HG03196 (cell line): Measurements from ENCODE around the gene MRPL21.

ENCODE experiments used
- ATAC-seq: cut with Tn5 transposase; IDR thresholded peaks from one replicate; pipeline ENCODE4 v1.9.1; 2021; ENCODE audit not compliant: unreplicated experiment

MRPL21 gene

DNA sequence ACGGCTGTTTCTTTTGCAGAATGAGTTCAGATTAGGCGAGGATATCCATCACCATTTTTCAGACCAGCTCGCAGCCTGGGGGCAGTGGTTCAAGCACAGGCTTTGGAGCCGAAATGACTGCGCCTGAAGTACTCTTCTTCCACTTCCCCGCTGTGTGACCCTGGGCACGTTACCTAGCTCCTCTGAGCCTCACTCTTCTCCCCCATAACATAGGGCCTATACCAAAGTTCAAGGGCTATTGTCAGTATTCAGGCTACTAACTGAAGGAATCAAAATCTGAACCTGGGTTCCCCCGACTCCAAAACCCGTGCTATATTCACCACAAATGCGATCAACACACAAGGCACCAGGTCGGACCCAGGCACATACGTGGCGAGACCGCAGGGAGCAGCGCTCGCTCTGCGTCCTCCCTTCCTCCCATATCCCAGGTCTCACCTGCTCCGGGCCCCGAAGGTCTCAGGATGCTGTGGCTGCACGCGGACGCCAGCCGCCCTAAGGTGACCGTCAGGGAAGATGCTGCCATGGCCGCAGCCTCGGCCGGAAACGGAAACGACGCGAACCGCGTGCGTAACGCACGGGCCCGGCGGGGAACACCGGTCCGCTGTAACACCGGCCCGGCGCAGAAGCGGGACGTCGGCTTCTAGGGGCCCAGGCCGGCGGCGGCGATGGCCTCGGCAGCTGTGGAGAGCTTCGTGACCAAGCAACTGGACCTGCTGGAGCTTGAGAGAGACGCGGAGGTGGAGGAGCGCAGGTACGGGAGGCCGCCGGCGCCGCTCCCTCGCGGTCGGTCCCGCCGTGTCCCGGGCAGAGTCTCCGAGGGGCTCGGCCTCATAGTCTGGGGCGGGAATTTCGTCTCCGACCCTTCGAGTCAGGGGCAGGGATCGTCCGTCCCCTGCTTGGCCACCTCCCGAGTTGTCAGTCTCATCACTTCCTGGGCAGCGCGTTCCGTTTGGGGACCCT is at the start of gene MRPL21, which contains the start of gene IGHMBP2:
MRPL21 (minus strand) TSS at position 545 of the 960 bp plus-strand sequence; CDS start at position 523, 22 bp downstream.
IGHMBP2 (plus strand) TSS at position 604 of the 960 bp plus-strand sequence; CDS start at position 666, 62 bp downstream.
- ATAC-seq: no peak

DNA sequence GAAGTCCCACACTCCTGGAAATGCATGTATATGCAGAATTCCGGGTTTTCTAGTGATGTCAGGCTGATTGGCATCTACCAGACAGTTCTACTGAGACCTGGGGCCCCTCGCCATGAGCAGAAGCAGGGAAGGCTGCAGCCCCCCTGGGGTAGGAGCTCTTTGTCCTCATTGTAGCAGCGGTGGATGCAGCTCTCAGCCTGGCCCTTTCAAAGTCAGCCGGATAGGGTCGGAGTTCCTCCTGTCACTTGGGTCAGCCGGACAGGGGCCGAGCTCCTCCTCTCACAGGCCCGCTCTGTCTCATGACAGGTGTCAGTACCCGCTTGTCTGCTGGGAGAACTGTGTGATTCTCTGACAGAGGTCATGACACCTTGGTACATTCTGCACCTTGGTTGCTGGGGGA is 47.1 kb upstream of the MRPL21 start:
- ATAC-seq: no peak

DNA sequence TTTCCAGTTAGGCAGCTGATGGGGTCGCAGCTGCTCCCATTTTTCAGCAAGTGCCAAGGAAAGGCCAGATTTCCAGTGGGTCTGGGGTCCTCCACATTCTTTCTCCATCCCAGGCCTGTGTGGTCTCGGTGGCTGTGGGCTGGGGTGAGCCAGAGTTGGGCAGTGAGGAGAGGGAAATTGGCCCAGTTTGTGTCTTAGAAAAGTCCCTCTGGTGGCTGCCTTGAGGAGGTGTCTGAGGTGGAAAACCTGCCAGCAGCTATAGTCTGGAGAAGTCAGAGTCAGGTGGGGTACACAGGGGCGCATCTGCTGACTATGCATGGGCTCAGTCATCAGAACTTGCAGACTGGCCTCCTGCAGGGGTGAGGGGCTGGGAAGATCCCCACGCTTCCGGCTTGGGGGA is 46.6 kb upstream of the MRPL21 start:
- ATAC-seq: no peak

DNA sequence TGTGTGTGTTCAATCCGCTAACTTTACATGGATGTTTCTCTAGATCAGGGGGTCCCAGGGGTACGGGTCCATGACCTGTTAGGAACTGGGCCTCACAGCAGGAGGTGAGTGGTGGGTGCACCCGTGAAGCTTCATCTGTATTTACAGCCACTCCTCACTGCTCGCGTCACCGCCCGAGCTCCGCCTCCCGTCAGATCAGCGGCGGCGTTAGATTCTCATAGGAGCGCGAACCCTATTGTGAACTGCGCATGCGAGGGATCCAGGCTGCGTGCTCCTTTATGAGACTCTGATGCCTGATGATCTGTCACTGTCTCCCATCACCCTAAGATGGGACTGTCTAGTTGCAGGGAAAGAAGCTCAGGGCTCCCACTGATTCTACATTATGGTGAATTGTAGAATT is 45.3 kb upstream of the MRPL21 start:
- ATAC-seq: no peak

DNA sequence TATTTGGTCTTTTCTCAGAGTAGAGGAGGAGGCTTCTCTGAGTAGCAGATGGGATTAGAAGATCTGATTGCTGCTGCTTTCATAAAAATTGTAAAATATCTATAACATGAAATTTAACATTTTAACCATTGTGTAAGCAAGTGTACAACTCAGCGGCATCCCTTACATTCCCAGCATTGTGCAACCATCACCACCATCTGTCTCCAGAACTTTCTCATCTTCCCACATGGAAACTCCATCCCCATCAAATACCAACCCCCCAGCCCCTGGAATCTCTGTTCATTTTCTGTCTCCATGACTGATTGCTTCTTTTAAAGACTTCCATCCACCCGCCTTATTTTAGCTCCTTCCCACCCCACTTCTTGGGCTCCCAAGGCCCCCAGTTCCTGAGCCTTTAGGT is 44.9 kb upstream of the MRPL21 start:
- no peak for ATAC-seq

DNA sequence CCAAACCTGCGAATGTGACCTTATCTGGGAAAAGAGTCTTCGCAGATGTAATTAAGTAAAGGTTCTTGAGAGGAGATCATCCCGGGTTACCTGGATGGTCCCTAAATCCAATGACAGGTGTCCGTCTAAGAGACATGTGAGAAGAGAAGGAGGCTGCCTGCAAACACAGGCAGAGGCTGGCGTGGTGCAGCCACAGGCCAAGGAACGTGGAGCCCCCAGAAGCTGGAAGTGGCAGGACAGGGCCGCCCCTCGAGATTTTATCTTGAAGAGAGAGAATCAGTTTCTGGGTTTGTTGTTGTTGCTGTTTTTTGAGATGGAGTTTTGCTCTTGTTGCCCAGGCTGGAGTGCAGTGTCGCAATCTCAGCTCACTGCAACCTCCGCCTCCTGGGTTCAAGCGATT is 43.5 kb upstream of the MRPL21 start:
- ATAC-seq: no peak

DNA sequence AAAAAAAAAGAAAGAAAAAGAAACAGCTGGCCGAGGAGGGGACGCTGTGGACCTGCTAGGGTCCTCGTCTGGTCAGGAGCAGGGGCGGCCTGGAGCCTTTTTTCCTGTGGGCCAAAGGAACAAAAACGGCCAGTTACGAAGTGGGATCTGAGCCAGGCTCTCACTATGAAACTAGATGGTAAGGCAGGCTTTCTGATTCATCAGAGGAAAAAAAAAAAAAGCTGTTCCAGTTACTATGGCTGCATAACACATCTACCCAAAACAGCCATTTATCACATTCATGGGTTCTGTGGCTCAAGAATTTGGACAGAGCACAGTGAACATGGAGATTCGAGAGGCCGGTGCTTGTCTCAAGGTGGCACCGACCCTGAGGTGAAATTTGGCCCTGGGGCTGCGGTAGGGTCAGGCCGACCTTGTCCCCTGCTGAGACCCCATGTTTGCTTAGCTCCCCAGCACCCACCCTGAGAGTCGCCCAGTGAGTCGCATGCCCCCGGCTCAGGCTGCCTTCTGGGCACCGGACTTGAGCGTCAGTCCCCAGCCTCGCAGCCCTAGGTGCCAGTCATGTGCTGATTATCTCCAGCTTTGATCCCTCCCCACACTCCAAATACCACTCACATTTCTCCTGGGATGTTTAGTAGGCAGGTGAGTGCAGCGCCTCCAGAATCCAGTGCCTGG is 42.9 kb upstream of the MRPL21 start:
- no peak for ATAC-seq

DNA sequence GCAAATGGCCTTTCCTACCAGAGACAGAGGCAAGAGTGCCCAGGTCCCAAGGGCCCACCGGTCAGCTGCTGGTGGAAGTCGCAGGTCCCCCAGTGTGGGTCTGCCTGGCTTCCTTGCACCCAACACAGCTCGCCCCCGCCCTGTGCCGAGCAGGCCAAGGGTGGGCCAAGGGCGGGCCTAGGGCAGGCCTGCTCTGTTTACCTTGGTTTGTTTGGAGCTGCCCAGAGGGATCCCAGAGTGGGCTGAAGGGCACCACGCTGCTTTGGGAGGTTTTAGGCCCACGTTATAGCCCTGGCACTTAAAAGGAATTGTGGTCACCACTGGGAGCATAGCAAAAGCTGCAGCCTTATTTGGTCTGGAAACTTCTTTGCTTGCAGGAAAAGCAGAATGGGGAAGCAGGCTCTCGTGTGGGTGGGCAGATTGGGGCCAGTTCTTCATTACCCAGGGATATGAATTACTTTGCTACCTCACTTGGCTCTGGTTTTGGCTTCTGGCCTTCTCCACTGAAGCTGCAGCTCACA is 39.2 kb upstream of the MRPL21 start:
- no peak for ATAC-seq

DNA sequence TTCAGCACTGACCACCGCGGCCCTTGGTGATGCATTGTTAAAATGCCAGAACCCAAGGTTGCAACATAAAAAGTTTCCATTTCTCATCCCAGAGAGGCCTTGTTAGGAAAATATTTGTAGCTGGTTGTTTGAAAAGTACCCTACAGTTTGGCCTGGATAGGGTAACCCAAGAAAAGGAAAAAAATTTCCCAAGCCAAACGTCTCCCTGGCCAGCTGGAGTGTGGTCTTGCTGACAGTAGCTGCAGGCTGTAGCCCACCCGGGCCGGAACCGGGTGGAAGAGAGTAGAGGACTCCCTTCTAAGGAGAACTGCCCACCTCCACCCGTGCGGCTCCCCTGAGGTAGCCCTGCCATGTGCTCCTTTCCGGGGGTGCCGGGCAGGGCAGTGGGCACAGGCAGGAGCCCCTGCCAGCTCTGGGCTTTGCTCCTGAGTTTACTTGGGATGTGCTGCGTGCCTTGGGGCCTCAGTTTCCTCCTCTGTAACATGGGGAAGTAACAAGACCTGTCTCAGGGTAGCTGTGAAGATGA is 38.5 kb upstream of the MRPL21 start:
- ATAC-seq: no peak

DNA sequence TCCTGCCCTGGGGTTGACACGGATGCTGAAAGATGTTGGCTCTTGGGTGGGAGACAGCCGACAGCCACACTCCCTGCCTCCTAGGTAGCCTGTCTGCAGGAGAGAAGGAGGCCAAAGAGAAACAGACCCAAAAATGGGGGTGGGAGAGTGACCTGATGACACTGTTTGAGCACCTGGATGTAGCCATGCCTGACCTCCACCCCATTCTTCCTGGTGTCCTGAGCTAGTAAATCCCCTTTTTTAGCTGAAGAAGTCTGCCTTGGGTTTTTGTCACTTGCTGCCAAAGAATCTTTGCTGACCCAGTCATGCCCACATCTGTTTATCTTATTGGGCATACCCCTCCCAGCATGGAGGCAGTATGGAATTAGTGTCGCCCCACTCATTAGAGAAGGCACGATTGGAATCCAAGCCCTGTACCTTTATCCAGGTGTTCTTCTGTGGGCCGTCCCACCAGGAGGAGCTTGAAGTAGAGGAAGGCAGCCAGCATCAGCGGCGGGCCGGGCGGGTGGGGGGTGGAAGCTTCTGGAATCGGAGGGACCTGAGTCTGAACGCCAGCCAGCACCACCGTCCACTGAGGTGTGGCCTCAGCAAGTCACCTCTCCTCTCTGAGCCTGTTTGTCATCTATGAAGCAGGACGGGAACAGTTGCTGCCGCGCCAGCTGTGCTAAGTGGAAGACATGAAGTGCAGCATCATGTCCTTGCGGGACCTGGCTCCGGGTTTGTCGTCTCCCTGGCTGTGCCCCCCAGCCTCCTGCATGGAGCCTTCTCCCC is 37.9 kb upstream of the MRPL21 start:
- ATAC-seq: no peak

DNA sequence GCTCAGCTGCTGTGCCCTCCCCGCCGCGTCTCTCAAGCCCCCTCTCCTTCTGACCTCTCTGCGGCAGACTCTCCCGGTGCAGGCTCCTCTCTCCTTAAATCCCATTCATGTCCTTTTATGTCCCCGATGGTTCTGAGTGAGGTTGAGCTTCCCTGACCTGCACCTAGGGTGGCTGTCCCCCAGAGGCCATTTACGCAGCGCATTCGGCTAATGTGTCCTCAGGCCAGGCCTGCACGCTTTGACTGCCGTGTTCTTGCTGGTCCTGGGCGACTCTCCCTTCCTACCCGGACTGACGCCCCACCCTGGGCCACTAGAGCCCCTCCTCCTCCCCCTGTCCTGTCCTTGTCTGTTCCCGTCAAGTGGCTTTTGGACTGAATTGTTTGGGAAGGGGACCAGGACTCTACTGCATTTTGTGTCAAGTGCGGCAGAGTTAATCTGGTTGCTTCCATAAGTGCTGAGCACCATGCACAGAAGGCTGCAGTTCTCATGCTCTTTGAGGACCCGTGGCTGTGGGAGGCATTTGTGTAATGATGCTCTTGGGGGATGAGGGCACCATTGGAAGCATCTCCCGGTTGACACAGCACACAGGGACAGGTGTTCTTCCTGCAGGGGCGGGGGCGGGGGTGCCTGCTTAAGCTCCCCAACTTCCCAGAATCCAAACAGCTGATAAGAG is 37.2 kb upstream of the MRPL21 start:
- ATAC-seq: no peak

DNA sequence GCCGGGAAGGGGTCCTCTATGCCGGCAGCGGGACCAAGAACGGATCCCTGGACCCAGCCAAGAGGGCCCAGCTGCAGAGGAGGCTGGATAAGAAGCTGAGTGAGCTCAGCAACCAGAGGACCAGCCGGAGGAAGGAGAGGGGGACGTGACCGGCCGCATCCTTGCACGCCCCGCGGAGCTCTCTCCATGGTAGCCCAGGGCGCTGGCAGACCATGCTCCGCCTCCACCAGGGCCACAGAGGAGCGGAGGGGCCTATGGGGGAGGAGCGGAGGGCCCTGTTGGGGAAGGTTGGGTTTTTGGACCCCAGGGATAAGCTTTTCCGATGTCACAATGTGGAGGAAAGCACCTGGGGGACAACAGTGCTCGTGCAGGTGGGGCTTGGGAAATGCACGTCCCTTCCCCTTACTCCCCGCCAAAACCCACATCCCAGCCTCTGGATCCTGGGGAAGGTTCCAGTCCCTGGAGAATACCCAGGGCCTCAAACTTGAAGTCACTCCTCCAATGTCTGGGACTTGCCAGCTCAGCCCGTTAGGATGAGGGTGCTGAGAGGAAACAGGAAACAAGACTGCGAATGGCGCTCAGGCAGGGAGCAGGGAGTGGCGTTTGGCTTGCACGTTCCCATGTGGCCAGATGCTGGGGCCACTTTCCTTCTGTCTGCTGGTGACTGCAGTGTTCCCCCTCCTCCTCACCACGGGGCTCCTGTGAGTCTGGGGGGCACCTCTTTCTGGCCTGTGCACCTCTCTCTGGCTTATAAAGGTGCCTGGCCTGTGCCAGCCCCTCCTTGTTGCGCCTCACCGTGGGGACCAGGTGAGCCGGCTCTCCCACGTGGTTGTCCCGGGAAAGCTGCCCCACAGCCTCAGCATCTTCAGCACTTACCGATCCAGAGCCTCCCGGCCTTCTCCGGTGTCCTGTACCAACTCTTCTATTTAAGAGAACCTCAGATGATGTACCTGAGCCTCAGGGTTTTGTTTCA is 36.2 kb upstream of the MRPL21 start:
- ATAC-seq: no peak

DNA sequence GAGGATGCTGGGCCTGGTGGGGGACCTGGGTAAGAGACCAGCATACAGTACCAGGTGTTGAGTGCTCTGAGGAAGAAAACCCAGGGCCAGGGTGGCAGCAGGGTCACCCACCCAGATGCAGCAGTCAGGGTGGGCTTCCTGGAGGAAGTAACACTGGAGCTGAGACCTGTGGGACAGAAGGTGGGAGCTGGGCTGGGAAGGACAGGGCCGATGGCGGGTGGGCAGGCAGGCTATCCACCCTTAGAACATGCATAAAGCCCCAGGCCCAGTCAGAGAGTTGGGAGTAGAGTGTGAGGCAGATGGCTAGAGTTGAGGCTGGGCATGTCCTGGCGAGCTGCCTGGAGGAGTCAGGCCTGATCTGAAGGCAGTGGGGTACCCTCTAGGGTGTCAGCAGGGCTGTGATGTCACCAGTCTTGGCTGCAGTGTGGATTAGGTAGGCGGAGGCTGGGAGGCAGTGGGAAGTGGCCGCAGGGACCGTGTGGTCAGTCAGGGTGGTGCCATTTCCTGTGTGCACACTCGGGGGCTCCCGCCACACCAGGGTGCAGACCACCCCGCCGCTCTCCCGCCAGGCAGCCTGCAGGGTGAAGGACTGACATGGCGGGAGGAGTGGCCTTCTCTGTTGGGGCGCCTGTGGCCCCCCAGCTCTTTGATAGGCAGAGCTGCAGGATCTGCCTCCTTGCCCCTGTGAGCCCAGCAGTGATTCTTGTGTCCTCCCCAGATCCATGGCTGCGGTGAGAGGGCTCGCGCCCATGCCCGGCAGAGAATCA is 35.4 kb upstream of the MRPL21 start:
- ATAC-seq: no peak

DNA sequence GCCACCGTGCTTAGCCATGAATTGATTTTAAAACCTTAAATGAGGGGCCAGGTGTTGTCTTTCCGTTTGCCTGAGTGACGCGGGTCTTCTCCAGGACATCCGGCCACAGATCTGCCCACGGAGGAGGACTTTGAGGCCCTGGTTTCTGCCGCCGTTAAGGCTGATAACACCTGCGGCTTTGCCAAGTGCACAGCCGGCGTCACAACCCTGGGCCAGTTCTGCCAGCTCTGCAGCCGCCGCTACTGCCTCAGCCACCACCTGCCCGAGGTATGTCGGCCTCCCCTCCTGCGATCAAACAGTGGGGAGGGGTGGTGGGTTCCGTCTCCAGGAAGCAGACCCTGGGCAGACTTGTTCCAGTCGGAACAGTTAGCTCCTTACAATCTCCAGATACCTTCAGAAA is 34.5 kb upstream of the MRPL21 start:
- no peak for ATAC-seq

DNA sequence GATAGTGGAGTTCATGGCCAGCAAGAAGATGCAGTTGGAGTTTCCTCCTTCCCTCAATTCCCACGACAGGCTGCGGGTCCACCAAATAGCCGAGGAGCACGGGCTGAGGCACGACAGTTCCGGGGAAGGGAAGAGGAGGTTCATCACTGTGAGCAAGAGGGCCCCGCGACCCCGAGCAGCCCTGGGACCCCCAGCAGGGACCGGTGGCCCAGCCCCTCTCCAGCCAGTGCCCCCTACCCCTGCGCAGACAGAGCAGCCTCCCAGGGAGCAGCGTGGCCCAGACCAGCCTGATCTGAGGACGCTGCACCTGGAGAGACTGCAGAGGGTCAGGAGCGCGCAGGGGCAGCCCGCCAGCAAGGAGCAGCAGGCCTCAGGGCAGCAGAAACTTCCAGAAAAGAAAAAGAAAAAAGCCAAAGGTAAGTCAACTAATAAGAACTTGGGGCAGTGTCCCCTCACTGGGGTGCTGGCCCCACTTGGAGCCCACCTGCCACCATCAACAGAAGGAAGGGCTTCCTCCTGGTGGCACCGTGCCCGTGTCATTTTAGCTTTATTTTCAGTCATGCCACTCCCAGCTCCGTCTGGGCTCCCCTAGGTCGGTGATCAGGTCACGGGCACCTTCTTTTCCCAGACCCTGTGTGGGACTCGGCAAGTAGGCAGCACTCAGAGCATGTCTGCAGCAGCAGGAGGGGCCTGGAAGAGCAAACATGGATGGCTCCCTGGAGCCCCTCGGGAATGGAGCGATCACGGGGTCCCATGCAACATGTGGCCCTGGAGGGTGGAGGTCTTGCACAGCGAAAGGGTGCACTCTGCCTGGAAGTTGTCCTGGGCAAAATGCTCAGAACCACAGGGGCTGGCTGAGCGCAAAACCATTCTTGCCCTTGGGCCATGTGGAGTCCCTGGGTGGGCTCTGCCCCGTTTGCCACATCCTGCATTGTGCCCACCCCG is 33.3 kb upstream of the MRPL21 start:
- ATAC-seq: no peak

DNA sequence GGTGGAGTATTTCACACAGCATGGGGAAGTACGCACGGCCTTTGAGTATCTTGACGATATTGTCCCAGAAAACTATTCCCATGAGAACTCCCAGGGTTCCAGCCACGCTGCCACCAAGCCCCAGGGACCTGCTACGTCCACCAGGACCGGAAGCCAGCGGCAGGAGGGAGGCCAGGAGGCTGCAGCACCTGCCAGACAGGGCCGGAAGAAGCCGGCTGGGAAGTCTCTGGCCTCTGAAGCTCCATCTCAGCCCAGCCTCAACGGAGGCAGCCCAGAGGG is 32.7 kb upstream of the MRPL21 start:
- ATAC-seq: no peak

DNA sequence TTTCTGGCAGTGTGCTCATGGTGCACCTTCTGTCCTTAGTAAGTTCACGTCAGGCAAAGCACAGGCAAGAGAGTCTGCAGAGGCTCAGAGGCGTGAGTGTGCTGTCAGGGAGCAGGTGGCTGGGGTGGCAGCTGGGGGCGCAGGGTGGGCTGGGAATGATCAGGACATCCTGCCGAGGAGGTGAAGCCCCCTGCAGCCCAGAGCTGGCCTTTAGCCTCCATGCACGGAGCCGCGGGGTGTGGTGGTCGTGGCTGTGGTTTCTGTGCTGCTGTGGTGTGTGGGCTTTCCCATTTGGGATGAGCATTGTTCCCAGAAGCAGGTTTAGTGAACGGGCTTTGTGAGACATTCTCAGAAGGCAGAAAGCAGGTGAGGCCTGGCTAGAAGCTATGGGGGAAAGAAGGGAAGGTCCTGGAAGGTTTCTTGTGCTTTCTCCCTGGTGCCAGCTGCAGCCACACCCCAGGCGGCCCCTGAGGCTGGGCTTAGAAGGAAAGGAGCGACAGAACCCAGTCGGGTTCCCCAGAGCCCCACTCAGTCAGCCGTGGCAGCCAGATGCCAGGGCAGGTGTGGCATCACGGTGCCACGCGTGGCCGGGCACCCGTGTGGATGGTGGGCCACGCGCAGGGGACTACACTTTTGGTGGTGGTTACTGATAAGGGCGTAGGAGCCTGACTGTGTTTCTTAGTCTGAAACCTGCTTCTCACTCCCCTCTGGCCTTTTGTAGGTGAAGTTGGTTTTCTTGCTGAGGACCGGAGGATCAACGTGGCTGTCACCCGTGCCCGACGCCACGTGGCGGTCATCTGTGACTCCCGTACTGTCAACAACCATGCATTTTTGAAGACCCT is 32.1 kb upstream of the MRPL21 start:
- ATAC-seq: no peak
